ENCODE data around the gene UBR1. TPM values are rescaled to one million over a fixed set of nuclear protein-coding genes. Genes with fewer than 3 reads are reported as not detected.
"Not testable (repeated sequence)": the region's sequence is repeated elsewhere in the genome, so short reads cannot be mapped to it uniquely, and the experiment has no call there.

UBR1 gene
- polyA plus RNA-seq, 4 donors = 4.3 to 17.7 (median 6.4) TPM

DNA sequence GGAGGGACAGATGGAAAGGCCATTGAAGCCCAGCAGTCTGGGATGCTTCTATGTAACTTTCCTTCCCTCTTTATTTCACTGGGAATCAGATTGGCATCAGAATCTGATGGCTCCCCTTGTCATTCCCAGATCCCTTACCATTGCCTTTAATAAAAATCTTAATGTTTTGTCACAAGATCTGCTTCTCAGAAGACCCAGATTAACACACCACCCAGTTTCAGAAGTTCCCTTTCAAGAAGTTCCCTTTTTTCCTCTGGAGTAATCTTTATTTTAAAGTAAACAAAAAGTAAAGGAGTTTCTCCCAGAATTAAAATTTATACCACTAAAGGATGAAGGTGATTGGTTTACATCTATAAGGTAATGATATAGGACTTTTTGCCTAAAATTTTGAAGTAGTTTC lies 76.4 kb downstream of the UBR1 start:
- Histone ChIP-seq H3K27ac (ENCODE audit: low read depth in 1 of 3, low read length in 2 of 3) (no peak overlapping the region), H3K9me3 (ENCODE audit: control insufficient read depth in 2 of 2, insufficient read depth in 1 of 2, low read depth in 1 of 2, low read length in 1 of 2) (no peaks in the 10 kb centered on the region), H3K4me3 (ENCODE audit: low read depth in 1 of 3, low read length in 3 of 3) (no peak overlapping the region), H3K4me1 (ENCODE audit: control insufficient read depth in 3 of 3, insufficient read depth in 2 of 3, low read depth in 1 of 3, low read length in 2 of 3) (no peaks in the 10 kb centered on the region), H3K36me3 (ENCODE audit: control insufficient read depth in 3 of 3, insufficient read depth in 2 of 3, low read depth in 1 of 3, low read length in 3 of 3) (peaks cover 4 to 24% (median 10%) of the 10 kb centered on the region in 3 donors), H3K27me3 (ENCODE audit: control insufficient read depth in 3 of 3, insufficient read depth in 3 of 3, low read length in 3 of 3) (no peaks in the 10 kb centered on the region)
- DNase-seq (no peak), FAIRE-seq (no peak)

DNA sequence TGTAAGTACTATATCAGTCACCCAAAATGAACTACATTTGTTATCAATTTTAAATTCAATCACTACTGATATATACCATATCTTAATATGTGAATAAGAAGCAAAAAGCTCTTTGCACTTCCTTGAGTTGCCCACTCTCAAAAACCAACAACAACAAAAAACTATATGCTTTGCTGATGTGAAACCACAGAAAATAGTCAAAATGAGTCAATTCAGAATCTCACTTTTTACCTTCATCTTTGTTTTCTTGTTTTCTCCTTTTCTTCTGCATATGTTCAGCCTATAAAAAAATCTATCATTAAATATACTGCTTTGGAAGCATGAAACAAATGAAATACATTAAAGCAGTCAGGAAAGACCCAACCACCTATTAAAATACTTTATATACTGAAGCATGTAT lies 80.7 kb downstream of the UBR1 start:
- FAIRE-seq (no peak), DNase-seq (no peak)
- H3K27me3 ChIP-seq (ENCODE audit: control insufficient read depth in 3 of 3, insufficient read depth in 3 of 3, low read length in 3 of 3) = no peaks in the 10 kb centered on the region
- no peak overlapping the region for H3K4me3 ChIP-seq (ENCODE audit: low read depth in 1 of 3, low read length in 3 of 3)
- no peaks in the 10 kb centered on the region for H3K4me1 ChIP-seq (ENCODE audit: control insufficient read depth in 3 of 3, insufficient read depth in 2 of 3, low read depth in 1 of 3, low read length in 2 of 3)
- peaks cover 2 to 19% (median 13%) of the 10 kb centered on the region in 3 donors for H3K36me3 ChIP-seq (ENCODE audit: control insufficient read depth in 3 of 3, insufficient read depth in 2 of 3, low read depth in 1 of 3, low read length in 3 of 3)
- no peak overlapping the region for H3K27ac ChIP-seq (ENCODE audit: low read depth in 1 of 3, low read length in 2 of 3)
- no peaks in the 10 kb centered on the region for H3K9me3 ChIP-seq (ENCODE audit: control insufficient read depth in 2 of 2, insufficient read depth in 1 of 2, low read depth in 1 of 2, low read length in 1 of 2)

DNA sequence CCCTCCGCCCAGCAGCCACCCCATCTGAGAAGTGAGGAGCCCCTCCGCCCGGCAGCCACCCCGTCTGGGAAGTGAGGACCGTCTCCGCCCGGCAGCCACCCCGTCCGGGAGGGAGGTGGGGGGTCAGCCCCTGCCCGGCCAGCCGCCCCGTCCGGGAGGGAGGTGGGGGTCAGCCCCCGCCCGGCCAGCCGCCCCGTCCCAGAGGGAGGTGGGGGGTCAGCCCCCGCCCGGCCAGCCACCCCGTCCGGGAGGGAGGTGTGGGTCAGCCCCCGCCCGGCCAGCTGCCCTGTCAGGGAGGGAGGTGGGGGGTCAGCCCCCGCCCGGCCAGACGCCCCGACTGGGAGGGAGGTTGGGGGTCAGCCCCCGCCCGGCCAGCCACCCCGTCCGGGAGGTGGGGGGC lies 91.2 kb downstream of the UBR1 start:
- not testable (repeated sequence) for DNase-seq; FAIRE-seq; H3K4me3 ChIP-seq (ENCODE audit: low read depth in 1 of 3, low read length in 3 of 3); H3K4me1 ChIP-seq (ENCODE audit: control insufficient read depth in 3 of 3, insufficient read depth in 2 of 3, low read depth in 1 of 3, low read length in 2 of 3); H3K27ac ChIP-seq (ENCODE audit: low read depth in 1 of 3, low read length in 2 of 3); H3K9me3 ChIP-seq (ENCODE audit: control insufficient read depth in 2 of 2, insufficient read depth in 1 of 2, low read depth in 1 of 2, low read length in 1 of 2); H3K27me3 ChIP-seq (ENCODE audit: control insufficient read depth in 3 of 3, insufficient read depth in 3 of 3, low read length in 3 of 3)
- H3K36me3 ChIP-seq (ENCODE audit: control insufficient read depth in 3 of 3, insufficient read depth in 2 of 3, low read depth in 1 of 3, low read length in 3 of 3) = peaks cover 2 to 29% (median 4%) of the 10 kb centered on the region in 3 donors
- WGBS, 3 donors = 94 to 96% (median 95%) methylated on average over 25 to 31 of the region's 31 CpGs

DNA sequence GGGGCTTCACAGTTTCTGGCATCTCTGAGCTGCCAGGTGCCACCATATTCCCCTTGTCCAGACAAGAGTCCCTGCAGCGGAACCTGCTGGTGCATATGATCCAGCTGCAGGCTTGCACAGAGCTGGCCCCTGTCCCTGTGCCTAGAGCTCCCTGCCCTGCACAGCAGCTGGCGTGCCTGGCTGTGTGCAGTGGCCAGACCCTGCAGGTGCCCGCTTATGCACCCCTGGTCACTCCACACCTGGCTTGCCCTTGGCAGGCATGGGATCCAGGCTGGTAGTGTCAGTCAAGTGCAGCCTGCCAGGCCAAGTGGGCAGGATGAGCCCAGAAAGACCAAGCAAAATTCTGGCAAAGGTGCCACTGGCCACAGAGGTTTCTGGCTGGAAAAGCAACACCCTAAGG lies 96.6 kb downstream of the UBR1 start:
- Histone ChIP-seq H3K9me3 (ENCODE audit: control insufficient read depth in 2 of 2, insufficient read depth in 1 of 2, low read depth in 1 of 2, low read length in 1 of 2) (peaks cover 0 to 29% of the 10 kb centered on the region in 2 donors), H3K4me1 (ENCODE audit: control insufficient read depth in 3 of 3, insufficient read depth in 2 of 3, low read depth in 1 of 3, low read length in 2 of 3) (no peaks in the 10 kb centered on the region), H3K27me3 (ENCODE audit: control insufficient read depth in 3 of 3, insufficient read depth in 3 of 3, low read length in 3 of 3) (no peaks in the 10 kb centered on the region), H3K4me3 (ENCODE audit: low read depth in 1 of 3, low read length in 3 of 3) (no peak overlapping the region), H3K36me3 (ENCODE audit: control insufficient read depth in 3 of 3, insufficient read depth in 2 of 3, low read depth in 1 of 3, low read length in 3 of 3) (peaks cover 3 to 44% (median 5%) of the 10 kb centered on the region in 3 donors), H3K27ac (ENCODE audit: low read depth in 1 of 3, low read length in 2 of 3) (no peak overlapping the region)
- 97 to 100% (median 98%) methylated on average over 3 of the region's 3 CpGs for whole genome bisulfite sequencing, 3 donors
- DNase-seq (no peak), FAIRE-seq (no peak)

DNA sequence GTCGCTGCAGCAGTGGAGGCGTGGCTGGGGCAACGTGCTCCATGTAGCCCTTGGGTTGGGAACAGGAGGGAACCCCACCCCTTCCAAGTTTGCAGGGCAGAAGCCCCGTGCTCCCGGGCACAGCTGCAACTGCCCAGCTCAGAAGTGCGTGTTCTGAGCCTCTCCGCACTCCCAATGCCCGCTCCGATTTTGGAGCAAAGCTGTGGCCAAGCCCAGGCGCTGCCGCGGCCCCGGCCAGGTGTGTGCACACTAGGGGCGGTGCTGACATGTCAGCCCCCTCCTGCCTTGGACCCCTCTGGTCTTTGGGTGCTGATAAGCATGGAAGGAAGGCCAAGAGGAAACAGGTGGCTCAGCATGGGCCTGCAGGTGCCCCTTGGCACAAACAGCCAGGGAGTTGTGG lies 97.7 kb downstream of the UBR1 start:
- Histone ChIP-seq H3K4me3 (ENCODE audit: low read depth in 1 of 3, low read length in 3 of 3) (no peak overlapping the region), H3K27me3 (ENCODE audit: control insufficient read depth in 3 of 3, insufficient read depth in 3 of 3, low read length in 3 of 3) (no peaks in the 10 kb centered on the region), H3K36me3 (ENCODE audit: control insufficient read depth in 3 of 3, insufficient read depth in 2 of 3, low read depth in 1 of 3, low read length in 3 of 3) (peaks cover 5 to 46% (median 6%) of the 10 kb centered on the region in 3 donors), H3K4me1 (ENCODE audit: control insufficient read depth in 3 of 3, insufficient read depth in 2 of 3, low read depth in 1 of 3, low read length in 2 of 3) (no peaks in the 10 kb centered on the region), H3K27ac (ENCODE audit: low read depth in 1 of 3, low read length in 2 of 3) (no peak overlapping the region), H3K9me3 (ENCODE audit: control insufficient read depth in 2 of 2, insufficient read depth in 1 of 2, low read depth in 1 of 2, low read length in 1 of 2) (peaks cover 0 to 27% of the 10 kb centered on the region in 2 donors)
- DNase-seq (no peak), FAIRE-seq (no peak)
- 91 to 98% (median 97%) methylated on average over 14 of the region's 14 CpGs for WGBS, 3 donors

DNA sequence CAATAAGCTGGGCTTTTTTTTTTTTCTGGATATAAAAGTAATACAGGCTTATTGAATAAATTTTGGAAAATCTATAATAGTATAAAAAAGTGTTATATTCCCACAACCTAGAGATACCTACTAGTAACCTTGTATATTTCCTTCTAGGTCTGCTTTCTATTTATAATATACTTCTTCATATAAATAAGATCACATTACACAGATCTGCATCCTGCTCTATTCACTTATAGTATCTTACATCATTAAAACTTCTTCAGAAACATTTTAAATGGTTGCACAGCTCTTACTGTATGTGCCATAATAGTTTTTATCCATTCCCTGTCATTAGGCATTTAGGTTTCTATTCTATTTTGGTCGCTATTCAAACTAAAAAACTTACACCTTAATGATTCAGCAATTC lies 98.3 kb downstream of the UBR1 start:
- DNase-seq = no peak
- H3K27ac ChIP-seq (ENCODE audit: low read depth in 1 of 3, low read length in 2 of 3) = no peak overlapping the region
- H3K27me3 ChIP-seq (ENCODE audit: control insufficient read depth in 3 of 3, insufficient read depth in 3 of 3, low read length in 3 of 3) = no peaks in the 10 kb centered on the region
- H3K9me3 ChIP-seq (ENCODE audit: control insufficient read depth in 2 of 2, insufficient read depth in 1 of 2, low read depth in 1 of 2, low read length in 1 of 2) = peaks cover 0 to 27% of the 10 kb centered on the region in 2 donors
- H3K4me1 ChIP-seq (ENCODE audit: control insufficient read depth in 3 of 3, insufficient read depth in 2 of 3, low read depth in 1 of 3, low read length in 2 of 3) = no peaks in the 10 kb centered on the region
- peaks cover 5 to 43% (median 6%) of the 10 kb centered on the region in 3 donors for H3K36me3 ChIP-seq (ENCODE audit: control insufficient read depth in 3 of 3, insufficient read depth in 2 of 3, low read depth in 1 of 3, low read length in 3 of 3)
- no peak for FAIRE-seq
- 97 to 100% (median 97%) methylated on average over 1 of the region's 1 CpG for WGBS, 3 donors
- no peak overlapping the region for H3K4me3 ChIP-seq (ENCODE audit: low read depth in 1 of 3, low read length in 3 of 3)

DNA sequence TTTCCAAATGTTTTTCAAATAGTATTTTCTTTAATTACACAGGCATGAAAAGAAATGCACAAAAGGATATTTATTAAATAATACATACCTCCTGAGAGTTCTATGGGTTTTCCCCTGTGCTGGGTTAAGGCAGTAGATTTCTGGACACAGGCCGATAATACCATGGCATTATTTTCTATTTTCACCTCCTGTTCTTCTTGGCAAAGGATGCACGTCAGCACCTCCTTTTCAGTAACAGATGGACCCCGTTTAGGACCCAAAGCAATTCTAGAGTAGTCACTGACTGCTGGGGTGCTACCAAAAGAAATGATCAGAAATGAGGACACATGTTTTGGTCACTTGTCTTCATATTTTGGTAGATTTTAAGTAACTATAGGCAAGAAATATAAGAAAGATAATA lies 98.8 kb downstream of the UBR1 start:
- Histone ChIP-seq H3K4me3 (ENCODE audit: low read depth in 1 of 3, low read length in 3 of 3) (no peak overlapping the region), H3K4me1 (ENCODE audit: control insufficient read depth in 3 of 3, insufficient read depth in 2 of 3, low read depth in 1 of 3, low read length in 2 of 3) (no peaks in the 10 kb centered on the region), H3K27ac (ENCODE audit: low read depth in 1 of 3, low read length in 2 of 3) (no peak overlapping the region), H3K27me3 (ENCODE audit: control insufficient read depth in 3 of 3, insufficient read depth in 3 of 3, low read length in 3 of 3) (no peaks in the 10 kb centered on the region), H3K9me3 (ENCODE audit: control insufficient read depth in 2 of 2, insufficient read depth in 1 of 2, low read depth in 1 of 2, low read length in 1 of 2) (peaks cover 0 to 27% of the 10 kb centered on the region in 2 donors), H3K36me3 (ENCODE audit: control insufficient read depth in 3 of 3, insufficient read depth in 2 of 3, low read depth in 1 of 3, low read length in 3 of 3) (peaks cover 5 to 47% (median 9%) of the 10 kb centered on the region in 3 donors)
- 94 to 99% (median 94%) methylated on average over 3 of the region's 3 CpGs for WGBS, 3 donors
- FAIRE-seq (no peak), DNase-seq (no peak)

DNA sequence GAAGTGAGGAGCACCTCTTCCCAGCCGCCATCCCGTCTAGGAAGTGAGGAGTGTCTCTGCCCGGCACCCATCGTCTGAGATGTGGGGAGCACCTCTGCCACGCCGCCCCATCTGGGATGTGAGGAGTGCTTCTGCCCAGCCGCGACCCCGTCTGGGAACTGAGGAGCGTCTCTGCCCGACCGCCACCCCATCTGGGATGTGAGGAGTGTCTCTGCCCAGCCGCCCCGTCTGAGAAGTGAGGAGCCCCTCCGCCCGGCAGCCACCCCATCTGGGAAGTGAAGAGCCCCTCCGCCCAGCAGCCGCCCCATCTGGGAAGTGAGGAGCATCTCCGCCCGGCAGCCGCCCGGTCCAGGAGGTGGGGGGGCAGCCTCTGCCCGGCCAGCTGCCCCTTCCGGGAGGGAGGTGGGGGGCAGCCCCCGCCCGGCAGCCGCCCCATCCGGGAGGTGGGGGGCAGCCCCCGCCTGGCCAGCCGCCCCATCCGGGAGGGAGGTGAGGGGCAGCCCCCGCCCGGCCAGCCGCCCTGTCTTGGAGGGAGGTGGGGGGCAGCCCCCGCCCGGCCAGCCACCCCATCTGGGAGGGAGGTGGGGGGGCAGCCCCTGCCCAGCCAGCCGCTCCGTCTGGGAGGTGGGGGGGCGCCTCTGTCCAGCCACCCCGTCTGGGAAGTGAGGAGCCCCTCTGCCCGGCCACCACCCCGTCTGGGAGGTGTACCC lies 100.8 kb downstream of the UBR1 start:
- H3K36me3 ChIP-seq (ENCODE audit: control insufficient read depth in 3 of 3, insufficient read depth in 2 of 3, low read depth in 1 of 3, low read length in 3 of 3) = peaks cover 4 to 49% (median 9%) of the 10 kb centered on the region in 3 donors
- not testable (repeated sequence) for H3K27me3 ChIP-seq (ENCODE audit: control insufficient read depth in 3 of 3, insufficient read depth in 3 of 3, low read length in 3 of 3); FAIRE-seq; DNase-seq; H3K4me3 ChIP-seq (ENCODE audit: low read depth in 1 of 3, low read length in 3 of 3); H3K27ac ChIP-seq (ENCODE audit: low read depth in 1 of 3, low read length in 2 of 3); H3K4me1 ChIP-seq (ENCODE audit: control insufficient read depth in 3 of 3, insufficient read depth in 2 of 3, low read depth in 1 of 3, low read length in 2 of 3)
- 93 to 98% (median 96%) methylated on average over 20 to 42 of the region's 42 CpGs for WGBS, 3 donors
- peaks cover 0 to 27% of the 10 kb centered on the region in 2 donors for H3K9me3 ChIP-seq (ENCODE audit: control insufficient read depth in 2 of 2, insufficient read depth in 1 of 2, low read depth in 1 of 2, low read length in 1 of 2)

All from small intestine (tissue), 7 donors.